Measurements from ENCODE around the gene PARD6A.

Gene PARD6A

DNA sequence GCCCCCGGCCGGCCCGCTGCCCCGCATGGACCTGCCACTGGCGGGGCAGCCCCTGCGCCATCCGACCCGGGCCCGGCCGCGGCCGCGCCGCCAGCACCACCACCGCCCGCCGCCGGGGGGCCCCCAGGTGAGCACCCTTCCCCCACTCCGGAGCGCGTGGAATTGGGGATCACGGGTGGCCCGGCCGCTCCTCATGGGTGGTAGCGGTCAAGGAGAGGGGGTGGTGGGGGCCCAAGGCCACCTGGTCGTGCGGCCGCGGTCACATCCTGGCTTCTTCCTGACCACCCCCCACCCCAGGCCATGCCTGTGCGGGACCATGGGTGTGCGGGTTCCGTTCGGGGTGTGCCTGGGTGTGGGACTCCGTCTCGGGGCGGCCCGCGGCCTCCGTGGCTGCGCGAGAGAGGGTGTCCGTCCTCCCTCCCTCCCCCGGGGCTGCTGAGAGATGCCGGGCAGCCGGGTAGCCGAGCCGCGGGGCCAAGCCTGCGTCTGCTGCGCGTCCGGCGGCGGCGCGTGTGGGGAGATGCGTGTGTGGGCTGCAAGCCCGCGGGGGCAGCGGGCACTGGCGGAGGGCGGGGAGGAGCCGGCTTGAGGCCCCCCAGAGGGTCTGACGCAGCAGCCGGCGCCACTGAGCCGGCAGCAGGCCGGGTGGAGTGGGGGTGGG lies 7.5 kb upstream of the PARD6A start (continued):
- TF ChIP-seq, protein P1, sequence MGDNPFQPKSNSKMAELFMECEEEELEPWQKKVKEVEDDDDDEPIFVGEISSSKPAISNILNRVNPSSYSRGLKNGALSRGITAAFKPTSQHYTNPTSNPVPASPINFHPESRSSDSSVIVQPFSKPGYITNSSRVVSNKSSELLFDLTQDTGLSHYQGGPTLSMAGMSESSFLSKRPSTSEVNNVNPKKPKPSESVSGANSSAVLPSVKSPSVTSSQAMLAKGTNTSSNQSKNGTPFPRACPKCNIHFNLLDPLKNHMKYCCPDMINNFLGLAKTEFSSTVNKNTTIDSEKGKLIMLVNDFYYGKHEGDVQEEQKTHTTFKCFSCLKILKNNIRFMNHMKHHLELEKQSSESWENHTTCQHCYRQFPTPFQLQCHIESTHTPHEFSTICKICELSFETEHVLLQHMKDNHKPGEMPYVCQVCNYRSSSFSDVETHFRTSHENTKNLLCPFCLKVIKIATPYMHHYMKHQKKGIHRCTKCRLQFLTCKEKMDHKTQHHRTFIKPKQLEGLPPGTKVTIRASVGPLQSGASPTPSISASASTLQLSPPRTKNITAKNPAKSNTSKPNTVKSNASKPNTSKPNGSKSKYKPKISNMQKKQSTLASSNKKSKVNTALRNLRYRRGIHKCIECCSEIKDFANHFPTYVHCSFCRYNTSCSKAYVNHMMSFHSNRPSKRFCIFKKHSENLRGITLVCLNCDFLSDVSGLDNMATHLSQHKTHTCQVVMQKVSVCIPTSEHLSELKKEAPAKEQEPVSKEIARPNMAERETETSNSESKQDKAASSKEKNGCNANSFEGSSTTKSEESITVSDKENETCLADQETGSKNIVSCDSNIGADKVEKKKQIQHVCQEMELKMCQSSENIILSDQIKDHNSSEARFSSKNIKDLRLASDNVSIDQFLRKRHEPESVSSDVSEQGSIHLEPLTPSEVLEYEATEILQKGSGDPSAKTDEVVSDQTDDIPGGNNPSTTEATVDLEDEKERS (tag by site-specific recombination; IDR thresholded peaks at IDR 0.05), result no peak
- TF ChIP-seq, protein P2, sequence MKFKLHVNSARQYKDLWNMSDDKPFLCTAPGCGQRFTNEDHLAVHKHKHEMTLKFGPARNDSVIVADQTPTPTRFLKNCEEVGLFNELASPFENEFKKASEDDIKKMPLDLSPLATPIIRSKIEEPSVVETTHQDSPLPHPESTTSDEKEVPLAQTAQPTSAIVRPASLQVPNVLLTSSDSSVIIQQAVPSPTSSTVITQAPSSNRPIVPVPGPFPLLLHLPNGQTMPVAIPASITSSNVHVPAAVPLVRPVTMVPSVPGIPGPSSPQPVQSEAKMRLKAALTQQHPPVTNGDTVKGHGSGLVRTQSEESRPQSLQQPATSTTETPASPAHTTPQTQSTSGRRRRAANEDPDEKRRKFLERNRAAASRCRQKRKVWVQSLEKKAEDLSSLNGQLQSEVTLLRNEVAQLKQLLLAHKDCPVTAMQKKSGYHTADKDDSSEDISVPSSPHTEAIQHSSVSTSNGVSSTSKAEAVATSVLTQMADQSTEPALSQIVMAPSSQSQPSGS (tag by site-specific recombination; IDR thresholded peaks at IDR 0.05; ENCODE audit: low read depth), result no peak
- TF ChIP-seq ZNF654 (tag by site-specific recombination; IDR thresholded peaks at IDR 0.05; ENCODE audit: low read depth) (no peak), HOXA7 (CRISPR knock-in tag; IDR thresholded peaks at IDR 0.05; ENCODE audit: borderline replicate concordance) (no peak), ZNF132 (tag by site-specific recombination; IDR thresholded peaks at IDR 0.05; ENCODE audit: borderline replicate concordance) (no peak), ZNF366 (tag by site-specific recombination; conservative IDR thresholded peaks at IDR 0.05) (no peak), ZFHX2 (tag by site-specific recombination; conservative IDR thresholded peaks at IDR 0.05) (peak; percentile 92), ZEB2 (tag by site-specific recombination; IDR thresholded peaks at IDR 0.05) (peak; percentile 40; the same call in 1 of the 2 replicates), ZFP37 (tag by site-specific recombination; IDR thresholded peaks at IDR 0.05) (no peak), KLF1 (tag by site-specific recombination; IDR thresholded peaks at IDR 0.05) (peak; percentile 39; the same call in 1 of the 2 replicates), ZNF776 (tag by site-specific recombination; IDR thresholded peaks at IDR 0.05; ENCODE audit: borderline replicate concordance) (0 out of 2 replicates have a peak, but pooled peaks have one; percentile 13), ZBTB20 (tag by site-specific recombination; IDR thresholded peaks at IDR 0.05) (peak; percentile 44; the same call in 1 of the 2 replicates), ZNF610 (tag by site-specific recombination; IDR thresholded peaks at IDR 0.05; ENCODE audit: borderline replicate concordance) (peak; percentile 47; the same call in 1 of the 2 replicates), ZXDB (tag by site-specific recombination; IDR thresholded peaks at IDR 0.05) (no peak), EGR2 (tag by site-specific recombination; IDR thresholded peaks at IDR 0.05; ENCODE audit: low read depth) (peak; percentile 65), GLIS1 (tag by site-specific recombination; IDR thresholded peaks at IDR 0.05) (peak; percentile 91), ZBTB17 (tag by site-specific recombination; IDR thresholded peaks at IDR 0.05) (no peak), ZIC2 (tag by site-specific recombination; IDR thresholded peaks at IDR 0.05) (peak; percentile 57)
- TF ChIP-seq, protein P3, sequence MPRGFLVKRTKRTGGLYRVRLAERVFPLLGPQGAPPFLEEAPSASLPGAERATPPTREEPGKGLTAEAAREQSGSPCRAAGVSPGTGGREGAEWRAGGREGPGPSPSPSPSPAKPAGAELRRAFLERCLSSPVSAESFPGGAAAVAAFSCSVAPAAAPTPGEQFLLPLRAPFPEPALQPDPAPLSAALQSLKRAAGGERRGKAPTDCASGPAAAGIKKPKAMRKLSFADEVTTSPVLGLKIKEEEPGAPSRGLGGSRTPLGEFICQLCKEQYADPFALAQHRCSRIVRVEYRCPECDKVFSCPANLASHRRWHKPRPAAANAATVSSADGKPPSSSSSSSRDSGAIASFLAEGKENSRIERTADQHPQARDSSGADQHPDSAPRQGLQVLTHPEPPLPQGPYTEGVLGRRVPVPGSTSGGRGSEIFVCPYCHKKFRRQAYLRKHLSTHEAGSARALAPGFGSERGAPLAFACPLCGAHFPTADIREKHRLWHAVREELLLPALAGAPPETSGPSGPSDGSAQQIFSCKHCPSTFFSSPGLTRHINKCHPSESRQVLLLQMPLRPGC (tag by site-specific recombination; IDR thresholded peaks at IDR 0.05), result no peak
- TF ChIP-seq, protein P4, sequence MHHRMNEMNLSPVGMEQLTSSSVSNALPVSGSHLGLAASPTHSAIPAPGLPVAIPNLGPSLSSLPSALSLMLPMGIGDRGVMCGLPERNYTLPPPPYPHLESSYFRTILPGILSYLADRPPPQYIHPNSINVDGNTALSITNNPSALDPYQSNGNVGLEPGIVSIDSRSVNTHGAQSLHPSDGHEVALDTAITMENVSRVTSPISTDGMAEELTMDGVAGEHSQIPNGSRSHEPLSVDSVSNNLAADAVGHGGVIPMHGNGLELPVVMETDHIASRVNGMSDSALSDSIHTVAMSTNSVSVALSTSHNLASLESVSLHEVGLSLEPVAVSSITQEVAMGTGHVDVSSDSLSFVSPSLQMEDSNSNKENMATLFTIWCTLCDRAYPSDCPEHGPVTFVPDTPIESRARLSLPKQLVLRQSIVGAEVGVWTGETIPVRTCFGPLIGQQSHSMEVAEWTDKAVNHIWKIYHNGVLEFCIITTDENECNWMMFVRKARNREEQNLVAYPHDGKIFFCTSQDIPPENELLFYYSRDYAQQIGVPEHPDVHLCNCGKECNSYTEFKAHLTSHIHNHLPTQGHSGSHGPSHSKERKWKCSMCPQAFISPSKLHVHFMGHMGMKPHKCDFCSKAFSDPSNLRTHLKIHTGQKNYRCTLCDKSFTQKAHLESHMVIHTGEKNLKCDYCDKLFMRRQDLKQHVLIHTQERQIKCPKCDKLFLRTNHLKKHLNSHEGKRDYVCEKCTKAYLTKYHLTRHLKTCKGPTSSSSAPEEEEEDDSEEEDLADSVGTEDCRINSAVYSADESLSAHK (tag by site-specific recombination; IDR thresholded peaks at IDR 0.05), result 0 out of 2 replicates have a peak, but pooled peaks have one; percentile 27
- TF ChIP-seq, protein P5, sequence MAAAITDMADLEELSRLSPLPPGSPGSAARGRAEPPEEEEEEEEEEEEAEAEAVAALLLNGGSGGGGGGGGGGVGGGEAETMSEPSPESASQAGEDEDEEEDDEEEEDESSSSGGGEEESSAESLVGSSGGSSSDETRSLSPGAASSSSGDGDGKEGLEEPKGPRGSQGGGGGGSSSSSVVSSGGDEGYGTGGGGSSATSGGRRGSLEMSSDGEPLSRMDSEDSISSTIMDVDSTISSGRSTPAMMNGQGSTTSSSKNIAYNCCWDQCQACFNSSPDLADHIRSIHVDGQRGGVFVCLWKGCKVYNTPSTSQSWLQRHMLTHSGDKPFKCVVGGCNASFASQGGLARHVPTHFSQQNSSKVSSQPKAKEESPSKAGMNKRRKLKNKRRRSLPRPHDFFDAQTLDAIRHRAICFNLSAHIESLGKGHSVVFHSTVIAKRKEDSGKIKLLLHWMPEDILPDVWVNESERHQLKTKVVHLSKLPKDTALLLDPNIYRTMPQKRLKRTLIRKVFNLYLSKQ (tag by site-specific recombination; IDR thresholded peaks at IDR 0.05; ENCODE audit: borderline replicate concordance), result no peak
- TF ChIP-seq, protein P6, sequence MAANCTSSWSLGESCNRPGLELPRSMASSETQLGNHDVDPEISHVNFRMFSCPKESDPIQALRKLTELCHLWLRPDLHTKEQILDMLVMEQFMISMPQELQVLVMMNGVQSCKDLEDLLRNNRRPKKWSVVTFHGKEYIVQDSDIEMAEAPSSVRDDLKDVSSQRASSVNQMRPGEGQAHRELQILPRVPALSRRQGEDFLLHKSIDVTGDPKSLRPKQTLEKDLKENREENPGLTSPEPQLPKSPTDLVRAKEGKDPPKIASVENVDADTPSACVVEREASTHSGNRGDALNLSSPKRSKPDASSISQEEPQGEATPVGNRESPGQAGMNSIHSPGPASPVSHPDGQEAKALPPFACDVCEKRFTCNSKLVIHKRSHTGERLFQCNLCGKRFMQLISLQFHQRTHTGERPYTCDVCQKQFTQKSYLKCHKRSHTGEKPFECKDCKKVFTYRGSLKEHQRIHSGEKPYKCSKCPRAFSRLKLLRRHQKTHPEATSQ (tag by site-specific recombination; IDR thresholded peaks at IDR 0.05), result no peak
- TF ChIP-seq, protein P7, sequence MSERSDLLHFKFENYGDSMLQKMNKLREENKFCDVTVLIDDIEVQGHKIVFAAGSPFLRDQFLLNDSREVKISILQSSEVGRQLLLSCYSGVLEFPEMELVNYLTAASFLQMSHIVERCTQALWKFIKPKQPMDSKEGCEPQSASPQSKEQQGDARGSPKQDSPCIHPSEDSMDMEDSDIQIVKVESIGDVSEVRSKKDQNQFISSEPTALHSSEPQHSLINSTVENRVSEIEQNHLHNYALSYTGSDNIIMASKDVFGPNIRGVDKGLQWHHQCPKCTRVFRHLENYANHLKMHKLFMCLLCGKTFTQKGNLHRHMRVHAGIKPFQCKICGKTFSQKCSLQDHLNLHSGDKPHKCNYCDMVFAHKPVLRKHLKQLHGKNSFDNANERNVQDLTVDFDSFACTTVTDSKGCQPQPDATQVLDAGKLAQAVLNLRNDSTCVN (tag by site-specific recombination; optimal IDR thresholded peaks at IDR 0.05), result peak; percentile 77
- TF ChIP-seq, protein P8, sequence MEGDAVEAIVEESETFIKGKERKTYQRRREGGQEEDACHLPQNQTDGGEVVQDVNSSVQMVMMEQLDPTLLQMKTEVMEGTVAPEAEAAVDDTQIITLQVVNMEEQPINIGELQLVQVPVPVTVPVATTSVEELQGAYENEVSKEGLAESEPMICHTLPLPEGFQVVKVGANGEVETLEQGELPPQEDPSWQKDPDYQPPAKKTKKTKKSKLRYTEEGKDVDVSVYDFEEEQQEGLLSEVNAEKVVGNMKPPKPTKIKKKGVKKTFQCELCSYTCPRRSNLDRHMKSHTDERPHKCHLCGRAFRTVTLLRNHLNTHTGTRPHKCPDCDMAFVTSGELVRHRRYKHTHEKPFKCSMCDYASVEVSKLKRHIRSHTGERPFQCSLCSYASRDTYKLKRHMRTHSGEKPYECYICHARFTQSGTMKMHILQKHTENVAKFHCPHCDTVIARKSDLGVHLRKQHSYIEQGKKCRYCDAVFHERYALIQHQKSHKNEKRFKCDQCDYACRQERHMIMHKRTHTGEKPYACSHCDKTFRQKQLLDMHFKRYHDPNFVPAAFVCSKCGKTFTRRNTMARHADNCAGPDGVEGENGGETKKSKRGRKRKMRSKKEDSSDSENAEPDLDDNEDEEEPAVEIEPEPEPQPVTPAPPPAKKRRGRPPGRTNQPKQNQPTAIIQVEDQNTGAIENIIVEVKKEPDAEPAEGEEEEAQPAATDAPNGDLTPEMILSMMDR (tag by site-specific recombination; IDR thresholded peaks at IDR 0.05), result peak; percentile 80
